Prostate gland (tissue), 2 donors: ENCODE results near the gene FOXK2.

Experiments
- POLR2A ChIP-seq: fragments of 450-650 bp; IDR thresholded peaks from one replicate; pipeline ENCODE4 v1.6.1; 2016; ENCODE audit warnings: antibody characterized with exemption, mild to moderate bottlenecking
- POLR2AphosphoS5 ChIP-seq: sonication (generic); formaldehyde crosslinking; IDR thresholded peaks from one replicate; pipeline ENCODE4 v1.6.1; 2017; ENCODE audit warnings: antibody characterized with exemption
- TF ChIP-seq, protein P1 (sequence below), 4 experiments: fragments of 200-600 bp in 2 of 4; fragments of 450-650 bp in 2 of 4; sonication (generic) in 2 of 4; IDR thresholded peaks; 1 replicate in 3 of 4; 2 replicates in 1 of 4; pipeline ENCODE4 v1.5.1; 2016 to 2019; ENCODE audit warnings: antibody characterized with exemption in 4 of 4, mild to moderate bottlenecking in 2 of 4, moderate library complexity in 2 of 4

GRCh38 chr17:82531431-82531881, 11.9 kb downstream of the FOXK2 start:
- TF ChIP-seq POLR2A (no peak), POLR2AphosphoS5 (peak; percentile 79)
- TF ChIP-seq, protein P1, sequence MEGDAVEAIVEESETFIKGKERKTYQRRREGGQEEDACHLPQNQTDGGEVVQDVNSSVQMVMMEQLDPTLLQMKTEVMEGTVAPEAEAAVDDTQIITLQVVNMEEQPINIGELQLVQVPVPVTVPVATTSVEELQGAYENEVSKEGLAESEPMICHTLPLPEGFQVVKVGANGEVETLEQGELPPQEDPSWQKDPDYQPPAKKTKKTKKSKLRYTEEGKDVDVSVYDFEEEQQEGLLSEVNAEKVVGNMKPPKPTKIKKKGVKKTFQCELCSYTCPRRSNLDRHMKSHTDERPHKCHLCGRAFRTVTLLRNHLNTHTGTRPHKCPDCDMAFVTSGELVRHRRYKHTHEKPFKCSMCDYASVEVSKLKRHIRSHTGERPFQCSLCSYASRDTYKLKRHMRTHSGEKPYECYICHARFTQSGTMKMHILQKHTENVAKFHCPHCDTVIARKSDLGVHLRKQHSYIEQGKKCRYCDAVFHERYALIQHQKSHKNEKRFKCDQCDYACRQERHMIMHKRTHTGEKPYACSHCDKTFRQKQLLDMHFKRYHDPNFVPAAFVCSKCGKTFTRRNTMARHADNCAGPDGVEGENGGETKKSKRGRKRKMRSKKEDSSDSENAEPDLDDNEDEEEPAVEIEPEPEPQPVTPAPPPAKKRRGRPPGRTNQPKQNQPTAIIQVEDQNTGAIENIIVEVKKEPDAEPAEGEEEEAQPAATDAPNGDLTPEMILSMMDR (IDR thresholded peaks at IDR 0.05) = no peak
